Mammary epithelial cell (primary cell): ENCODE data around the gene RALGAPA2.

Source experiments
- EZH2 ChIP-seq: IDR thresholded peaks from 2 replicates; pipeline ENCODE4 v1.6.1; 2012; ENCODE audit warnings: low read length, inconsistent platforms, borderline replicate concordance
- TF ChIP-seq, protein P1 (sequence below), 2 donors: IDR thresholded peaks in 1 of 2; conservative IDR thresholded peaks in 1 of 2; 2 replicates each; pipeline ENCODE4 v1.5.1; 2011 to 2012; ENCODE audit warnings: inconsistent platforms in 2 of 2, low read length in 2 of 2, mild to moderate bottlenecking in 2 of 2, control low read depth in 1 of 2, low read depth in 1 of 2; ENCODE audit not compliant: insufficient read depth in 1 of 2; ENCODE audit errors: extremely low read depth in 1 of 2

DNA sequence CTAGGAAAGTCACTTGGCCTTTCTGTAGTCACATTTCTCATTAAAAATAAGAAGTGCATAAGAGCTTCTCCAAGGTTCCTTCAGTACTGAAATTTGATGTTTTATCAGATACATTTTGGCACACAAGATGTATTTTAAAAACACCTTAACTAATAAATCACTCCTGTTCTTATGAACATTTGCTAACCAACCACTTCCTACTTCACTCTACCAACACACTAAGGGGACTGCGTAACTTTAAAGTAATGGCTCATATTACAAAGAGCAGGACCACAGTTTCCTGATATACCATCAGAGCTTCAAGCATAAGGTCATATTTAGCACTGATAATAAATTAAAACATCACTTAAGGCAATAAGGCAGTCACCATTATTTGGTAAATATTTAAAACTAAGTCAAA is 104.4 kb downstream of the RALGAPA2 start:
- TF ChIP-seq, protein P1, sequence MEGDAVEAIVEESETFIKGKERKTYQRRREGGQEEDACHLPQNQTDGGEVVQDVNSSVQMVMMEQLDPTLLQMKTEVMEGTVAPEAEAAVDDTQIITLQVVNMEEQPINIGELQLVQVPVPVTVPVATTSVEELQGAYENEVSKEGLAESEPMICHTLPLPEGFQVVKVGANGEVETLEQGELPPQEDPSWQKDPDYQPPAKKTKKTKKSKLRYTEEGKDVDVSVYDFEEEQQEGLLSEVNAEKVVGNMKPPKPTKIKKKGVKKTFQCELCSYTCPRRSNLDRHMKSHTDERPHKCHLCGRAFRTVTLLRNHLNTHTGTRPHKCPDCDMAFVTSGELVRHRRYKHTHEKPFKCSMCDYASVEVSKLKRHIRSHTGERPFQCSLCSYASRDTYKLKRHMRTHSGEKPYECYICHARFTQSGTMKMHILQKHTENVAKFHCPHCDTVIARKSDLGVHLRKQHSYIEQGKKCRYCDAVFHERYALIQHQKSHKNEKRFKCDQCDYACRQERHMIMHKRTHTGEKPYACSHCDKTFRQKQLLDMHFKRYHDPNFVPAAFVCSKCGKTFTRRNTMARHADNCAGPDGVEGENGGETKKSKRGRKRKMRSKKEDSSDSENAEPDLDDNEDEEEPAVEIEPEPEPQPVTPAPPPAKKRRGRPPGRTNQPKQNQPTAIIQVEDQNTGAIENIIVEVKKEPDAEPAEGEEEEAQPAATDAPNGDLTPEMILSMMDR (conservative IDR thresholded peaks at IDR 0.05 in 1 of 2, IDR thresholded peaks at IDR 0.05 in 1 of 2; ENCODE audit: extremely low read depth in 1 of 2, insufficient read depth in 1 of 2, low read depth in 1 of 2, low read length in 2 of 2), result no peak
- TF ChIP-seq EZH2, result no peak
